Cerebellar nuclear complex (tissue), 1 donor: Measurements from ENCODE around the gene IL15RA.
"Not testable (repeated sequence)": the region's sequence is repeated elsewhere in the genome, so short reads cannot be mapped to it uniquely, and the experiment has no call there.

Experiments
- DNase-seq, 2 experiments: peaks; one replicate each; lab custom pipeline; 2025; lab: John Stamatoyannopoulos, UW

The IL15RA gene

GRCh38 chr10:5924889-5925288, 52.5 kb downstream of the IL15RA start:
- no peak for DNase-seq

GRCh38 chr10:5921746-5922145, 55.6 kb downstream of the IL15RA start:
- no peak for DNase-seq

GRCh38 chr10:5919568-5919967, 57.8 kb downstream of the IL15RA start:
- no peak for DNase-seq

GRCh38 chr10:5918763-5919162, 58.6 kb downstream of the IL15RA start:
- DNase-seq, result no peak

GRCh38 chr10:5917305-5917704, 60.0 kb downstream of the IL15RA start:
- DNase-seq, result no peak

GRCh38 chr10:5915451-5915850, 61.9 kb downstream of the IL15RA start:
- no peak for DNase-seq

GRCh38 chr10:5913736-5914135, 63.6 kb downstream of the IL15RA start:
- DNase-seq, result no peak

GRCh38 chr10:5911670-5912069, 65.7 kb downstream of the IL15RA start:
- no peak for DNase-seq

GRCh38 chr10:5910323-5911100, 66.8 kb downstream of the IL15RA start:
- no peak for DNase-seq

- not testable (repeated sequence) for DNase-seq
Observed at GRCh38 chr10:5908676-5909075, 68.7 kb downstream of the IL15RA start.

GRCh38 chr10:5906651-5907050, 70.7 kb downstream of the IL15RA start:
- no peak for DNase-seq

- no peak for DNase-seq
Observed at GRCh38 chr10:5905854-5906507, 71.4 kb downstream of the IL15RA start.

- no peak for DNase-seq
Observed at GRCh38 chr10:5904227-5904626, 73.1 kb downstream of the IL15RA start.

- DNase-seq, result no peak
Observed at GRCh38 chr10:5903563-5903962, 73.8 kb downstream of the IL15RA start.

- DNase-seq, result no peak
Observed at GRCh38 chr10:5902511-5903274, 74.7 kb downstream of the IL15RA start.
